NCI-H2196 treated with DMSO at 0.1 percent for 48 hours (cell line): ENCODE measurements around the gene SINHCAF.
A peak's percentile ranks its signal among the peaks of the same experiment; 100 is the strongest.

Experiments used
- DNase-seq: peaks from one replicate; lab custom pipeline; 2025; ENCODE audit not compliant: unreplicated experiment; lab: John Stamatoyannopoulos, UW

Gene SINHCAF

GRCh38 chr12:31337952-31338351 lies 12.0 kb upstream of the SINHCAF start:
- DNase-seq: no peak

GRCh38 chr12:31331242-31331641 lies 5.3 kb upstream of the SINHCAF start:
- no peak for DNase-seq

GRCh38 chr12:31326736-31327659 lies 1.0 kb upstream of the SINHCAF start:
- DNase-seq: no peak

- no peak for DNase-seq
Observed at GRCh38 chr12:31325524-31325875, 450 bp downstream of the SINHCAF start.

GRCh38 chr12:31324845-31325523 lies 966 bp downstream of the SINHCAF start:
- peak; percentile 13 for DNase-seq

GRCh38 chr12:31324116-31324844 lies 1.7 kb downstream of the SINHCAF start:
- no peak for DNase-seq

- no peak for DNase-seq
Observed at GRCh38 chr12:31323391-31324115, 2.4 kb downstream of the SINHCAF start.

GRCh38 chr12:31322801-31323207 lies 3.1 kb downstream of the SINHCAF start:
- no peak for DNase-seq

GRCh38 chr12:31321897-31322228 lies 4.1 kb downstream of the SINHCAF start:
- no peak for DNase-seq

- no peak for DNase-seq
Observed at GRCh38 chr12:31321186-31321896, 4.6 kb downstream of the SINHCAF start.

- no peak for DNase-seq
Observed at GRCh38 chr12:31318657-31319269, 7.2 kb downstream of the SINHCAF start.

GRCh38 chr12:31317471-31318395 lies 8.2 kb downstream of the SINHCAF start:
- DNase-seq: no peak

- DNase-seq: no peak
Observed at GRCh38 chr12:31316891-31317290, 9.1 kb downstream of the SINHCAF start.

GRCh38 chr12:31315784-31316465 lies 10.0 kb downstream of the SINHCAF start:
- no peak for DNase-seq

- DNase-seq: no peak
Observed at GRCh38 chr12:31315044-31315715, 10.8 kb downstream of the SINHCAF start.

- DNase-seq: no peak
Observed at GRCh38 chr12:31312431-31312830, 13.5 kb downstream of the SINHCAF start.

- no peak for DNase-seq
Observed at GRCh38 chr12:31311634-31312258, 14.2 kb downstream of the SINHCAF start.
